ENCODE results near the gene GP1BA.

The GP1BA gene

DNA sequence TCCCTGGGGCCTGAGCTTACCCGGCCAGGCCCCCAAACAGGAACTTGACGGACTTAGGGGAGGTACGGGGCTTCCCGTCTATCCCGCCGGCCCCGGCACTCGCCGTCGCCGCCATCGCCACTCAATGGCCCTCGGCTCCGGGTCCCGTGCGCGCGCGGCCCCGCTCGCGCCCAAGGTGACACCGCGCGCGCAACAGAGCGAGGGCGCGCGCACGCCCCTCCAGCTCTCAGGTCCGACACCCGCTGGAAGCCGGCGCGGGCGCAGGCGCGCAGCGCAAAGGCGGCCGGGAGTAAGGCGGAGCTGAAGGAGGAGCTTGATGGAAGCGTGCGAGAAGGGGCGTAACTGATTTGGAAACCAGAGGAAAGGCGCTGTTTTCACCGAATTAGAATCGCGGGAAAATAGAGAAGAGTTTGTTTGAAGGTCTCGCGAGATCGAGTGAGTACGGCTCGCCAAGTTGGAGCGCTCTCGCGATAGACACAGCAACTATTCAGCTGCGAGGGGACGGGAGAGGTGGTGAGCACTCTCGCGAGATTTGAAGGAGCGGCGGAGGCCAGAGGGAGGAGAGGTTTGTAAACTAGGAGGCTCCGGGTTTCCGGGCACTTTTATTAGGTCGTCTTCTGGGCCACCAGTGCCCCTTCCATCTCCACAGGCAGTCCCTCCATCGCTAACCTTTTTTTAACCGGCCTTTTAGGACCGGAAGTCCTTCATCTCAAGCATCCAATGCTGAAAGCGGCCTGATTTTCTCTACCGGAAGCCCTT lies 7.9 kb downstream of the GP1BA start, which contains the start of the genes RNF167 and SLC25A11:
RNF167 (plus strand) TSS at position 473 of the 759 bp plus-strand sequence. CDS start 642 bp downstream, outside the sequence.
SLC25A11 (minus strand) TSS at position 251 of the 759 bp plus-strand sequence; CDS start at position 115, 136 bp downstream.
- no peaks in the 10 kb centered on the region for H3K9me3 ChIP-seq (ENCODE audit: insufficient read depth, low read length)
- peaks cover 76% of the 10 kb centered on the region for H3K36me3 ChIP-seq (ENCODE audit: insufficient read depth, insufficient read length, low read length)
- peak within 1 kb of the TSS; percentile 99 for H3K9ac ChIP-seq (ENCODE audit: insufficient read length, low read depth)
- peaks cover 5% of the 10 kb centered on the region for H3K4me1 ChIP-seq (ENCODE audit: insufficient read depth, insufficient read length)
- H3K4me3 ChIP-seq (ENCODE audit: insufficient read length, low read depth), result peak within 1 kb of the TSS; percentile 91
- TF ChIP-seq SUZ12 (IDR thresholded peaks at IDR 0.05; ENCODE audit: extremely low read depth, insufficient read depth, insufficient read length) (no peak), ZNF274 (IDR thresholded peaks at IDR 0.05; ENCODE audit: low read depth, low read length) (no peak), YY1 (IDR thresholded peaks at IDR 0.05; ENCODE audit: insufficient read depth, insufficient read length) (no peak)
- DNase-seq (ENCODE audit: low read depth, low spot score), result peak; percentile 95
- no peaks in the 10 kb centered on the region for H3K27me3 ChIP-seq (ENCODE audit: insufficient read depth, insufficient read length)

DNA sequence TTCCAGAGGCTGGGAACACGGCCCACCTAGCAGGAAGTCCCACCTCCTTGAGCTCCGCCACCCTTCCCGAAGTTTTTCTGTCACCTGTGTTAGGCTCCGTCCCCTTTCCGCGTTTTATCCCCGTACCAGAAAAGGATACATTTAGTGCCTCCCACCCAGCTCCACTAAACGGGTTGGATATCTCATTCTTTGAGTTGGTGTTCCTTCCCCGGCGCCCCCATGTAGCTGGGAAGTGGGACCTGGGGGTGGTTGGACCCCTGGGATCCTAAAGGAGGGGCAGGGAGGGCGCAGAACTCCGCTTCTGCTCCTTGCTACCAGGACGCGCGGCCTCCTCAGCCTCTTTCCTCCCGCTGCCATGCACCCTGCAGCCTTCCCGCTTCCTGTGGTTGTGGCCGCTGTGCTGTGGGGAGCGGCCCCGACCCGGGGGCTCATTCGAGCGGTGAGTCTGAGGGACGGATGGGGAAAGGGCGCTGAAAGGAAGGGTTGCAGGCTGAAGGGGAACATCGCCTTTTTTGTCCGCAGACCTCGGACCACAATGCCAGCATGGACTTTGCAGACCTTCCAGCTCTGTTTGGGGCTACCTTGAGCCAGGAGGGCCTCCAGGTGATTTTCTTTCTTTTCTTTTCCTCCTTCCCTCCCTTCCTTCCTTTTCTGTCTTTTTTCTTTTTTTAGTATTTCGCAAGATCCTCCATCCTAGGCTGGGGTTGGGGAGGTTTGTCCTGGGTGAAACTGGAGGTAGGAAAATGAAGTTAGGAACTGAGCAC lies 8.7 kb downstream of the GP1BA start:
- DNase-seq (ENCODE audit: low read depth, low spot score), result peak; percentile 73
- Histone ChIP-seq H3K36me3 (ENCODE audit: insufficient read depth, insufficient read length, low read length) (peaks cover 79% of the 10 kb centered on the region), H3K4me3 (ENCODE audit: insufficient read length, low read depth) (peak overlapping the region; percentile 91), H3K27me3 (ENCODE audit: insufficient read depth, insufficient read length) (no peaks in the 10 kb centered on the region), H3K9me3 (ENCODE audit: insufficient read depth, low read length) (no peaks in the 10 kb centered on the region), H3K4me1 (ENCODE audit: insufficient read depth, insufficient read length) (peaks cover 5% of the 10 kb centered on the region), H3K9ac (ENCODE audit: insufficient read length, low read depth) (peak overlapping the region; percentile 99)
- no peak for TF ChIP-seq SUZ12 (IDR thresholded peaks at IDR 0.05; ENCODE audit: extremely low read depth, insufficient read depth, insufficient read length)

GRCh38 chr17:4941319-4941610 lies 9.2 kb downstream of the GP1BA start:
- H3K9me3 ChIP-seq (ENCODE audit: insufficient read depth, low read length), result no peaks in the 10 kb centered on the region
- H3K4me1 ChIP-seq (ENCODE audit: insufficient read depth, insufficient read length), result peaks cover 5% of the 10 kb centered on the region
- H3K36me3 ChIP-seq (ENCODE audit: insufficient read depth, insufficient read length, low read length), result peaks cover 79% of the 10 kb centered on the region

GRCh38 chr17:4942760-4943508 lies 10.9 kb downstream of the GP1BA start:
- DNase-seq (ENCODE audit: low read depth, low spot score), result no peak
- Histone ChIP-seq H3K4me3 (ENCODE audit: insufficient read length, low read depth) (no peak overlapping the region), H3K9ac (ENCODE audit: insufficient read length, low read depth) (no peak overlapping the region), H3K36me3 (ENCODE audit: insufficient read depth, insufficient read length, low read length) (peaks cover 77% of the 10 kb centered on the region), H3K4me1 (ENCODE audit: insufficient read depth, insufficient read length) (peaks cover 5% of the 10 kb centered on the region), H3K9me3 (ENCODE audit: insufficient read depth, low read length) (no peaks in the 10 kb centered on the region), H3K27me3 (ENCODE audit: insufficient read depth, insufficient read length) (no peaks in the 10 kb centered on the region)
- TF ChIP-seq SUZ12 (IDR thresholded peaks at IDR 0.05; ENCODE audit: extremely low read depth, insufficient read depth, insufficient read length), result no peak
- TF ChIP-seq ZNF274 (IDR thresholded peaks at IDR 0.05; ENCODE audit: low read depth, low read length), result no peak
- no peak for TF ChIP-seq YY1 (IDR thresholded peaks at IDR 0.05; ENCODE audit: insufficient read depth, insufficient read length)

More at GRCh38 chr17:4941319-4941610, 9.2 kb downstream of the GP1BA start:
- no peaks in the 10 kb centered on the region for H3K27me3 ChIP-seq (ENCODE audit: insufficient read depth, insufficient read length)
- peak overlapping the region; percentile 99 for H3K9ac ChIP-seq (ENCODE audit: insufficient read length, low read depth)
- peak overlapping the region; percentile 91 for H3K4me3 ChIP-seq (ENCODE audit: insufficient read length, low read depth)
- DNase-seq (ENCODE audit: low read depth, low spot score), result no peak
- no peak for TF ChIP-seq ZNF274 (IDR thresholded peaks at IDR 0.05; ENCODE audit: low read depth, low read length)
- TF ChIP-seq YY1 (IDR thresholded peaks at IDR 0.05; ENCODE audit: insufficient read depth, insufficient read length), result no peak
- TF ChIP-seq SUZ12 (IDR thresholded peaks at IDR 0.05; ENCODE audit: extremely low read depth, insufficient read depth, insufficient read length), result no peak

GRCh38 chr17:4944163-4944553 lies 12.1 kb downstream of the GP1BA start:
- no peak overlapping the region for H3K9ac ChIP-seq (ENCODE audit: insufficient read length, low read depth)
- no peaks in the 10 kb centered on the region for H3K9me3 ChIP-seq (ENCODE audit: insufficient read depth, low read length)
- no peak for DNase-seq (ENCODE audit: low read depth, low spot score)
- TF ChIP-seq SUZ12 (IDR thresholded peaks at IDR 0.05; ENCODE audit: extremely low read depth, insufficient read depth, insufficient read length), result no peak
- no peak for TF ChIP-seq YY1 (IDR thresholded peaks at IDR 0.05; ENCODE audit: insufficient read depth, insufficient read length)
- TF ChIP-seq ZNF274 (IDR thresholded peaks at IDR 0.05; ENCODE audit: low read depth, low read length), result no peak
- no peaks in the 10 kb centered on the region for H3K4me1 ChIP-seq (ENCODE audit: insufficient read depth, insufficient read length)
- H3K27me3 ChIP-seq (ENCODE audit: insufficient read depth, insufficient read length), result no peaks in the 10 kb centered on the region
- no peak overlapping the region for H3K4me3 ChIP-seq (ENCODE audit: insufficient read length, low read depth)
- peaks cover 68% of the 10 kb centered on the region for H3K36me3 ChIP-seq (ENCODE audit: insufficient read depth, insufficient read length, low read length)

GRCh38 chr17:4944554-4945175 lies 12.6 kb downstream of the GP1BA start:
- Histone ChIP-seq H3K9me3 (ENCODE audit: insufficient read depth, low read length) (no peaks in the 10 kb centered on the region), H3K27me3 (ENCODE audit: insufficient read depth, insufficient read length) (no peaks in the 10 kb centered on the region), H3K4me1 (ENCODE audit: insufficient read depth, insufficient read length) (no peaks in the 10 kb centered on the region), H3K4me3 (ENCODE audit: insufficient read length, low read depth) (no peak overlapping the region), H3K9ac (ENCODE audit: insufficient read length, low read depth) (no peak overlapping the region), H3K36me3 (ENCODE audit: insufficient read depth, insufficient read length, low read length) (peaks cover 67% of the 10 kb centered on the region)
- TF ChIP-seq YY1 (IDR thresholded peaks at IDR 0.05; ENCODE audit: insufficient read depth, insufficient read length), result no peak
- TF ChIP-seq ZNF274 (IDR thresholded peaks at IDR 0.05; ENCODE audit: low read depth, low read length), result no peak
- no peak for TF ChIP-seq SUZ12 (IDR thresholded peaks at IDR 0.05; ENCODE audit: extremely low read depth, insufficient read depth, insufficient read length)
- DNase-seq (ENCODE audit: low read depth, low spot score), result no peak

Data from NT2/D1 (cell line).